Measurements from ENCODE around the gene DHRS3.

Gene DHRS3

GRCh38 chr1:12630946-12631530 lies 13.0 kb upstream of the DHRS3 start:
- Mint-ChIP-seq H3K9me3 (no peaks in the 10 kb centered on the region), H3K27me3 (peaks cover 47% of the 10 kb centered on the region), H3K4me3 (no peak overlapping the region), H3K27ac (no peak overlapping the region), H3K4me1 (peaks cover 22% of the 10 kb centered on the region), H3K36me3 (no peaks in the 10 kb centered on the region)
- CTCF ChIA-PET, result interaction anchor here (0.8 to 3.3 kb wide), 5 partner anchors 28 to 370 kb away, joined by 3 to 16 read pairs (median 4); no protein-coding TSS in a partner anchor
- DNase-seq, result no peak

- Mint-ChIP-seq H3K36me3 (no peaks in the 10 kb centered on the region), H3K27me3 (peaks cover 43% of the 10 kb centered on the region), H3K4me1 (peaks cover 22% of the 10 kb centered on the region), H3K4me3 (no peak overlapping the region), H3K27ac (no peak overlapping the region), H3K9me3 (no peaks in the 10 kb centered on the region)
- CTCF ChIA-PET, result interaction anchor here (0.9 to 3.3 kb wide), 2 partner anchors 29 to 420 kb away, joined by 3 to 16 read pairs; no protein-coding TSS in a partner anchor
- DNase-seq, result no peak
Observed at GRCh38 chr1:12629985-12630760, 12.2 kb upstream of the DHRS3 start.

GRCh38 chr1:12629511-12629956 lies 11.5 kb upstream of the DHRS3 start:
- Mint-ChIP-seq H3K36me3 (no peaks in the 10 kb centered on the region), H3K27me3 (peaks cover 41% of the 10 kb centered on the region), H3K27ac (no peak overlapping the region), H3K4me3 (no peak overlapping the region), H3K9me3 (no peaks in the 10 kb centered on the region), H3K4me1 (peaks cover 22% of the 10 kb centered on the region)
- DNase-seq, result no peak
- CTCF ChIA-PET, result interaction anchor here (0.9 to 3.3 kb wide), 2 partner anchors 29 to 420 kb away, joined by 3 to 16 read pairs; no protein-coding TSS in a partner anchor

- Mint-ChIP-seq H3K4me1 (peaks cover 14% of the 10 kb centered on the region), H3K36me3 (no peaks in the 10 kb centered on the region), H3K4me3 (no peak overlapping the region), H3K27ac (no peak overlapping the region), H3K9me3 (no peaks in the 10 kb centered on the region), H3K27me3 (peaks cover 40% of the 10 kb centered on the region)
- CTCF ChIA-PET, result no interaction called here
- no peak for DNase-seq
Observed at GRCh38 chr1:12627296-12627695, 9.3 kb upstream of the DHRS3 start.

- no peak for DNase-seq
- H3K27me3 Mint-ChIP-seq, result peaks cover 44% of the 10 kb centered on the region
- H3K9me3 Mint-ChIP-seq, result no peaks in the 10 kb centered on the region
- CTCF ChIA-PET, result interaction anchor here (0.7 kb wide), 1 partner anchor 281 kb away, joined by 3 read pairs; no protein-coding TSS in a partner anchor
- no peaks in the 10 kb centered on the region for H3K36me3 Mint-ChIP-seq
- peaks cover 15% of the 10 kb centered on the region for H3K4me1 Mint-ChIP-seq
- no peak overlapping the region for H3K27ac Mint-ChIP-seq
- H3K4me3 Mint-ChIP-seq, result no peak overlapping the region
Observed at GRCh38 chr1:12626888-12627287, 8.9 kb upstream of the DHRS3 start.

GRCh38 chr1:12625276-12625675 lies 7.3 kb upstream of the DHRS3 start:
- DNase-seq, result no peak
- H3K27ac Mint-ChIP-seq, result no peak overlapping the region
- peaks cover 1% of the 10 kb centered on the region for H3K36me3 Mint-ChIP-seq
- H3K9me3 Mint-ChIP-seq, result no peaks in the 10 kb centered on the region
- no peak overlapping the region for H3K4me3 Mint-ChIP-seq
- peaks cover 28% of the 10 kb centered on the region for H3K4me1 Mint-ChIP-seq
- H3K27me3 Mint-ChIP-seq, result peaks cover 30% of the 10 kb centered on the region
- CTCF ChIA-PET, result interaction anchor here (1.1 kb wide), 1 partner anchor 353 kb away, joined by 4 read pairs; no protein-coding TSS in a partner anchor

- Mint-ChIP-seq H3K27me3 (peaks cover 22% of the 10 kb centered on the region), H3K27ac (no peak overlapping the region), H3K9me3 (no peaks in the 10 kb centered on the region), H3K4me3 (no peak overlapping the region), H3K36me3 (peaks cover 6% of the 10 kb centered on the region), H3K4me1 (peaks cover 45% of the 10 kb centered on the region)
- no peak for DNase-seq
- CTCF ChIA-PET, result interaction anchor here (1.0 to 4.2 kb wide), 2 partner anchors 309 to 350 kb away, joined by 3 to 53 read pairs; no protein-coding TSS in a partner anchor
Observed at GRCh38 chr1:12622506-12622905, 4.5 kb upstream of the DHRS3 start.

GRCh38 chr1:12621346-12622335 lies 3.6 kb upstream of the DHRS3 start:
- CTCF ChIA-PET, result interaction anchor here (1.0 to 4.7 kb wide), 6 partner anchors 20 to 350 kb away, joined by 3 to 53 read pairs (median 26); no protein-coding TSS in a partner anchor
- Mint-ChIP-seq H3K27me3 (peaks cover 30% of the 10 kb centered on the region), H3K36me3 (peaks cover 9% of the 10 kb centered on the region), H3K27ac (no peak overlapping the region), H3K9me3 (no peaks in the 10 kb centered on the region), H3K4me3 (no peak overlapping the region), H3K4me1 (peaks cover 37% of the 10 kb centered on the region)
- no peak for DNase-seq

- peaks cover 41% of the 10 kb centered on the region for H3K4me1 Mint-ChIP-seq
- H3K36me3 Mint-ChIP-seq, result peaks cover 15% of the 10 kb centered on the region
- no peak for DNase-seq
- peaks cover 37% of the 10 kb centered on the region for H3K27me3 Mint-ChIP-seq
- no peak overlapping the region for H3K27ac Mint-ChIP-seq
- CTCF ChIA-PET, result interaction anchor here (1.0 to 4.7 kb wide), 10 partner anchors 19 to 349 kb away, joined by 3 to 53 read pairs (median 13); no protein-coding TSS in a partner anchor
- peak overlapping the region; percentile 98 for H3K4me3 Mint-ChIP-seq
- H3K9me3 Mint-ChIP-seq, result no peaks in the 10 kb centered on the region
Observed at GRCh38 chr1:12620931-12621330, 2.9 kb upstream of the DHRS3 start.

GRCh38 chr1:12620488-12620865 lies 2.5 kb upstream of the DHRS3 start:
- H3K9me3 Mint-ChIP-seq, result no peaks in the 10 kb centered on the region
- peak; percentile 59 for DNase-seq
- CTCF ChIA-PET, result interaction anchor here (0.7 to 4.7 kb wide), 11 partner anchors 19 to 349 kb away, joined by 3 to 53 read pairs (median 8); no protein-coding TSS in a partner anchor
- peak overlapping the region; percentile 98 for H3K4me3 Mint-ChIP-seq
- peak overlapping the region; percentile 85 for H3K27ac Mint-ChIP-seq
- H3K4me1 Mint-ChIP-seq, result peaks cover 45% of the 10 kb centered on the region
- H3K27me3 Mint-ChIP-seq, result peaks cover 41% of the 10 kb centered on the region
- peaks cover 20% of the 10 kb centered on the region for H3K36me3 Mint-ChIP-seq

- Mint-ChIP-seq H3K27ac (peak overlapping the region; percentile 85), H3K4me1 (peaks cover 51% of the 10 kb centered on the region), H3K4me3 (peak overlapping the region; percentile 98), H3K9me3 (no peaks in the 10 kb centered on the region), H3K27me3 (peaks cover 43% of the 10 kb centered on the region), H3K36me3 (peaks cover 24% of the 10 kb centered on the region)
- peak; percentile 84 for DNase-seq
- CTCF ChIA-PET, result interaction anchor here (0.7 to 4.7 kb wide), 14 partner anchors 16 to 348 kb away, joined by 3 to 53 read pairs (median 6); no protein-coding TSS in a partner anchor
Observed at GRCh38 chr1:12619792-12620487, 1.9 kb upstream of the DHRS3 start.

- peaks cover 40% of the 10 kb centered on the region for H3K27me3 Mint-ChIP-seq
- peaks cover 58% of the 10 kb centered on the region for H3K4me1 Mint-ChIP-seq
- CTCF ChIA-PET, result interaction anchor here (0.7 to 4.7 kb wide), 22 partner anchors 15 to 409 kb away, joined by 3 to 53 read pairs (median 4); no protein-coding TSS in a partner anchor
- H3K9me3 Mint-ChIP-seq, result no peaks in the 10 kb centered on the region
- DNase-seq, result peak; percentile 71
- H3K4me3 Mint-ChIP-seq, result peak overlapping the region; percentile 98
- H3K27ac Mint-ChIP-seq, result peak overlapping the region; percentile 99
- H3K36me3 Mint-ChIP-seq, result peaks cover 30% of the 10 kb centered on the region
Observed at GRCh38 chr1:12618965-12619791, 1.2 kb upstream of the DHRS3 start.
